Measurements from ENCODE around the gene TGIF1. TPM values are rescaled to one million over a fixed set of nuclear protein-coding genes. Genes with fewer than 3 reads are reported as not detected.

Gene TGIF1
- polyA plus RNA-seq, 10 donors = 34.3 to 52.4 (median 40.4) TPM

GRCh38 chr18:3480827-3481573 lies 31.0 kb downstream of the TGIF1 start:
- DNase-seq = no peak

- DNase-seq = peak; percentile 47 to 77 (median 48)
Measured at GRCh38 chr18:3481696-3482210, 31.8 kb downstream of the TGIF1 start.

GRCh38 chr18:3482258-3482657 lies 32.3 kb downstream of the TGIF1 start:
- no peak for DNase-seq

GRCh38 chr18:3485153-3486149 lies 35.5 kb downstream of the TGIF1 start:
- no peak for DNase-seq

- DNase-seq = no peak
Measured at GRCh38 chr18:3486512-3486911, 36.5 kb downstream of the TGIF1 start.

- no peak for DNase-seq
Measured at GRCh38 chr18:3489462-3489861, 39.5 kb downstream of the TGIF1 start.

GRCh38 chr18:3491981-3492555 lies 42.1 kb downstream of the TGIF1 start:
- no peak for DNase-seq

- DNase-seq = no peak
Measured at GRCh38 chr18:3492721-3493120, 42.7 kb downstream of the TGIF1 start.

GRCh38 chr18:3493501-3494244 lies 43.7 kb downstream of the TGIF1 start:
- no peak for DNase-seq

GRCh38 chr18:3494245-3494526 lies 44.2 kb downstream of the TGIF1 start:
- DNase-seq = no peak

GRCh38 chr18:3494569-3494968 lies 44.6 kb downstream of the TGIF1 start:
- DNase-seq = no peak

GRCh38 chr18:3495691-3496430 lies 45.9 kb downstream of the TGIF1 start:
- no peak for DNase-seq

- peak; percentile 25 to 80 (median 42) for DNase-seq
Measured at GRCh38 chr18:3498698-3499471, 48.9 kb downstream of the TGIF1 start.

- no peak for DNase-seq
Measured at GRCh38 chr18:3499501-3499900, 49.5 kb downstream of the TGIF1 start.

- DNase-seq = no peak
Measured at GRCh38 chr18:3500016-3500415, 50.0 kb downstream of the TGIF1 start.

GRCh38 chr18:3502650-3503049 lies 52.7 kb downstream of the TGIF1 start:
- DNase-seq = no peak

GRCh38 chr18:3504637-3505036 lies 54.7 kb downstream of the TGIF1 start:
- no peak for DNase-seq

GRCh38 chr18:3508576-3509549 lies 58.9 kb downstream of the TGIF1 start:
- DNase-seq = peak in 1 of 3 donors; percentile 49
